Activated T-helper 1 cell treated with Interleukin-2 at 50 U/mL for 16 hours (primary cell): ENCODE measurements around the gene CRYBA2.

Experiments used
- DNase-seq: peaks from one replicate; pipeline ENCODE4 v3.0.0-alpha.2; 2020; ENCODE audit warnings: low read depth

The CRYBA2 gene

DNA sequence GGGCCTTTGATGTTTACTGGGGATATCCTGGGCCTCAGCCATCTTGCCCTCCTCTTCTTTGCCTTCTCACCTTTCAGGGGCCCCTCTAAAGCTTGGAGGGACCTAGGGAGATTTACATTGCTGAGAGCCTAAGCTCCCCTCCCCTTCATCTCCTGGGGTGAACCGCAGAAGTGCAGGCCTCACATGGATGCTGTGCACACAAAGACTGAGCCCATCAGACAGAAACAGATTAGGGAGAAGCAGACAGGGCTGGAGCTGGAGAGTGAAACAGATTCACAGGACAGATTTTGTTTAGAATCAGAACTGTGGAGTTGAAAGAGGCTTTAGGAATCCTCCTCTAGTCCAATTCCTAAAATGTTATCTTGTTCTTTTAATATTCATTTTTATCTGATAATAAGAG, 37.2 kb downstream of the CRYBA2 start:
- no peak for DNase-seq

- no peak for DNase-seq
These were observed 38.5 kb downstream of the CRYBA2 start for GRCh38 chr2:218954541-218955300.

GRCh38 chr2:218953366-218953954, 39.8 kb downstream of the CRYBA2 start:
- no peak for DNase-seq

- DNase-seq: no peak
These were observed 41.1 kb downstream of the CRYBA2 start for GRCh38 chr2:218952160-218952559.

DNA sequence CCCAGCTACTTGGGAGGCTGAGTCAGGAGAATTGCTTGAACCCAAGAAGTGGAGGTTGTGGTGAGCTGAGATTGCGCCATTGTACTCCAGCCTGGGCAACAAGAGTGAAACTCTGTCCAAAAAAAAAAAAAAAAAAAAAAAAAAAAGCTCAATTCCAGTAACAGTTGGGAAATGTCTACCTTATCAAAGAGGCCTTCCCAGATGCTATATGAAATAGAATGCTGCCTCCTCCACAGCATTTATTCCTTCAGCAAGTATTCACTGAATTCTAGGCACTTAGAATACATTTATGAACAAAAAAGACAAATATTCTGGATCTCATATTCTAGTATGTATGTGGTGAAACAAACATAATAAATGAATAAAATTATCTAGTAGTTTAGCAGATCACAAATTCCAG, 46.6 kb downstream of the CRYBA2 start:
- no peak for DNase-seq

GRCh38 chr2:218944759-218945404, 48.3 kb downstream of the CRYBA2 start:
- no peak for DNase-seq
